NB4 (cell line): ENCODE results near the gene CDIPT.

Experiments
- DNase-seq: peaks from one replicate; pipeline ENCODE4 v3.0.0; 2010; ENCODE audit warnings: low read depth
- H3K4me3 ChIP-seq: one replicate; pipeline ENCODE4 v1.5.1; 2011; ENCODE audit warnings: mild to moderate bottlenecking, low read depth, low read length, moderate library complexity
- CTCF ChIP-seq: IDR thresholded peaks from one replicate; pipeline ENCODE4 v1.5.1; 2012; ENCODE audit warnings: low read depth, low read length
- MAX ChIP-seq: IDR thresholded peaks from 2 replicates; pipeline ENCODE4 v1.6.1; 2011; ENCODE audit warnings: low read depth, low read length
- MYC ChIP-seq: IDR thresholded peaks from 2 replicates; pipeline ENCODE4 v1.6.1; 2011; ENCODE audit warnings: low read depth, low read length
- POLR2A ChIP-seq: IDR thresholded peaks from 2 replicates; pipeline ENCODE4 v1.6.1; 2011; ENCODE audit warnings: mild to moderate bottlenecking; ENCODE audit not compliant: insufficient read length; ENCODE audit errors: extremely low read depth

Gene CDIPT

DNA sequence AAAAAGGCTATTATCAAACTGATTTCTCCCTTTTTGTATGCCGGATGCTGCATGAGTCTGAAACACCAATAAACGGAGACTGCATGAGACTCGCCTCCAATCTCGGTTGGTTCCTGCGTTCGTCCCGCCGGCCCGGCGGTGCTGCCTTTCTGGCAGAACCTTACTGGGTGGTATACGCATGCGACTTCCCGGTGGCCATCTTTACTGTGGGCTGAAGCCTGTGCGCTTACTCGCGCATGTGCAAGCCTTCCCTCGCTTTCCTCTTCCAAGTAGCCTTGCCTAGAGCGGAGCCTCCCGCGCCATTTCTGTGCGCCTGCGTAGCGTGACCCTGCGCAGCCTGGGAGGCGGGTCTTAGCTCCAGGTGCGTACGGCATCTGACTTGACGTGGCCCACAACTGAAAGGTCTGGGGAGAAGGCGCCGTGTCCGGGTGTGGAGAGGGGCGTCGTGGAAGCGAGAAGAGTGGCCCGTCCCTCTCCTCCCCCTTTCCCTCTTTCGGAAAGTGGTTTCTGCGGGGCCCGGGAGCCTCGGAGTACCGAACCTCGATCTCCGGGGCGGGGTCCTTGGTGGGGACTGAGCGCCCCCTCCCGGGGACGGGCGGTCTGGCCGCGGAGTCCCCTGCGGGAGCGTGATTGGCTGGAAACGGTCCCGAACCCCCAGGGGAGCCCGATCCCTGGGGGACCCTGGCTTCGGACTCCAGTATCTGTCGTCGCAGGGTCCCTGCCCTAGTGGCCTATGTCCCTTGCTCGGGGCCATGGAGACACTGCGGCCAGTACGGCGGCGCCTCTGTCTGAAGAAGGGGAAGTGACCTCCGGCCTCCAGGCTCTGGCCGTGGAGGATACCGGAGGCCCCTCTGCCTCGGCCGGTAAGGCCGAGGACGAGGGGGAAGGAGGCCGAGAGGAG is 47.0 kb downstream of the CDIPT start, which contains the start of gene PAGR1:
PAGR1 (plus strand) TSS at position 360 of the 901 bp plus-strand sequence; CDS start at position 734, 374 bp downstream.
- DNase-seq: peak; percentile 99
- TF ChIP-seq CTCF: peak; percentile 79
- TF ChIP-seq MYC: peak; percentile 86
- peak; percentile 77 for TF ChIP-seq POLR2A
- TF ChIP-seq MAX: peak; percentile 93
- H3K4me3 ChIP-seq: peak within 1 kb of the TSS; percentile 80

GRCh38 chr16:29815032-29815721 is 47.8 kb downstream of the CDIPT start:
- DNase-seq: no peak
- no peak for TF ChIP-seq POLR2A
- no peak for TF ChIP-seq CTCF
- no peak for TF ChIP-seq MYC
- no peak for TF ChIP-seq MAX
- H3K4me3 ChIP-seq: peak overlapping the region; percentile 80

DNA sequence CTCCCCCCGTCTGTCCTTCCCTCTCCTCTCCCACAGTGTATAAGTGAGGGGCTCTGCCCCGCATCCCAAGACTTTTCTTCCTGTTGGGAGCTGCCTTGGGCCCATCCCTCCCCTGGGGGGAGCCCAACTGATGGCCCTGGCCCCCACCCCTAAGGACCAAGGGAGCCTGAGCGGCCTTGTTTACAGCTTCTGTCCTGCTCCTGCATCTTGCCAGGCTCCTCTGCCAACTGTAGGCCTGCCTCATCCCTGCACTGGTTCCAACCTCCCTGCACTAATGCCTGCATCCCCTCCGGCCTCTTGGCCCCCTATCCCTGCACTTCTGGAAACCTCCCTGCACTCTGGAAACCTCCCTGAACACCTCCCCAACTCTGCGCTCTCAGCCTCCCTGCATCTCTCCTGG is 48.4 kb downstream of the CDIPT start:
- no peak overlapping the region for H3K4me3 ChIP-seq
- no peak for DNase-seq
- TF ChIP-seq MYC: no peak
- no peak for TF ChIP-seq CTCF
- TF ChIP-seq POLR2A: no peak
- no peak for TF ChIP-seq MAX

- H3K4me3 ChIP-seq: no peak overlapping the region
- DNase-seq: peak; percentile 74
- TF ChIP-seq POLR2A (no peak), MYC (peak; percentile 75), MAX (peak; percentile 81), CTCF (no peak)
These were observed 49.1 kb downstream of the CDIPT start for GRCh38 chr16:29813644-29814562.
